ENCODE data around the gene SLC41A3. TPM values are rescaled to one million over a fixed set of nuclear protein-coding genes. Genes with fewer than 3 reads are reported as not detected.

The SLC41A3 gene
- polyA plus RNA-seq, 3 donors, result 2.8 to 18.2 (median 13.6) TPM

GRCh38 chr3:126109146-126109879, 25.4 kb upstream of the SLC41A3 start:
- peaks cover 0 to 6% (median 6%) of the 10 kb centered on the region in 3 donors for H3K27me3 Mint-ChIP-seq (ENCODE audit: low read depth in 3 of 3)
- TF ChIP-seq, protein P1, sequence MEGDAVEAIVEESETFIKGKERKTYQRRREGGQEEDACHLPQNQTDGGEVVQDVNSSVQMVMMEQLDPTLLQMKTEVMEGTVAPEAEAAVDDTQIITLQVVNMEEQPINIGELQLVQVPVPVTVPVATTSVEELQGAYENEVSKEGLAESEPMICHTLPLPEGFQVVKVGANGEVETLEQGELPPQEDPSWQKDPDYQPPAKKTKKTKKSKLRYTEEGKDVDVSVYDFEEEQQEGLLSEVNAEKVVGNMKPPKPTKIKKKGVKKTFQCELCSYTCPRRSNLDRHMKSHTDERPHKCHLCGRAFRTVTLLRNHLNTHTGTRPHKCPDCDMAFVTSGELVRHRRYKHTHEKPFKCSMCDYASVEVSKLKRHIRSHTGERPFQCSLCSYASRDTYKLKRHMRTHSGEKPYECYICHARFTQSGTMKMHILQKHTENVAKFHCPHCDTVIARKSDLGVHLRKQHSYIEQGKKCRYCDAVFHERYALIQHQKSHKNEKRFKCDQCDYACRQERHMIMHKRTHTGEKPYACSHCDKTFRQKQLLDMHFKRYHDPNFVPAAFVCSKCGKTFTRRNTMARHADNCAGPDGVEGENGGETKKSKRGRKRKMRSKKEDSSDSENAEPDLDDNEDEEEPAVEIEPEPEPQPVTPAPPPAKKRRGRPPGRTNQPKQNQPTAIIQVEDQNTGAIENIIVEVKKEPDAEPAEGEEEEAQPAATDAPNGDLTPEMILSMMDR (IDR thresholded peaks at IDR 0.05), result no peak

DNA sequence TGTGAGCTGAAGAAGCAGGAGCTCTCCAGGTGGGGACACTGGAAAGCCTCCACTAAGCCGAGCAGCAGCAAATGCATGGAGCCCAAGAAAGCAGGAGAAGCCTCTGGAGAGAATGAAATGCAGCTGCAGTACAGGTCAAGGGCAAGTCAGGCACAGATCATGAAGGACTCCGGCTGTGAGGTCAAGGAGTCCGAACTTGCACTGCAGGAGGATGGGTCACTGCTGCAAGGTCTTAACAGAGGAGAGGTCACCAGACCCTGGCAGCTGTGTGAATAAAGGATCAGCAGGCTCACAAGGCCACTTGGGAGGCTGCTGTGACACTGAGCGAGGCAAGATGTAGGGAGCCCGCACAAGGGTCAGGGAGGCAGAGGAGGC, 24.7 kb upstream of the SLC41A3 start:
- H3K27me3 ChIP-seq (ENCODE audit: control insufficient read depth in 2 of 2, insufficient read depth in 2 of 2, low read length in 2 of 2), result no peaks in the 10 kb centered on the region
- TF ChIP-seq, protein P1 (IDR thresholded peaks at IDR 0.05), result no peak
- H3K4me2 ChIP-seq (replicated peaks; ENCODE audit: extremely low read depth, low read length, poor library complexity, severe bottlenecking), result no peak overlapping the region
- H3K27ac ChIP-seq (ENCODE audit: low read depth in 1 of 2, low read length in 2 of 2), result no peak overlapping the region
- no peaks in the 10 kb centered on the region for H4K20me1 ChIP-seq (ENCODE audit: insufficient read depth, low read length)
- Mint-ChIP-seq H3K27me3 (ENCODE audit: low read depth in 3 of 3) (peaks cover 0 to 6% (median 6%) of the 10 kb centered on the region in 3 donors), H3K4me3 (no peak overlapping the region), H3K27ac (no peak overlapping the region), H3K4me1 (no peaks in the 10 kb centered on the region), H3K9me3 (no peaks in the 10 kb centered on the region), H3K36me3 (no peaks in the 10 kb centered on the region)
- no peaks in the 10 kb centered on the region for H3K79me2 ChIP-seq (ENCODE audit: insufficient read depth, low read length)
- H3K36me3 ChIP-seq (replicated peaks in 1 of 2; ENCODE audit: control insufficient read depth in 1 of 2, insufficient read depth in 2 of 2, low read length in 2 of 2), result no peaks in the 10 kb centered on the region
- intact Hi-C loops (cut with micrococcal nuclease), result no loop called here
- no peak overlapping the region for H3K9ac ChIP-seq (ENCODE audit: insufficient read depth, low read length, poor library complexity, severe bottlenecking)
- 95% methylated on average over 3 of the region's 5 CpGs for WGBS (ENCODE audit: insufficient coverage)
- H3K4me3 ChIP-seq (replicated peaks in 1 of 3; ENCODE audit: low read depth in 2 of 3, low read length in 3 of 3), result no peak overlapping the region
- H3K4me1 ChIP-seq (ENCODE audit: control insufficient read depth in 1 of 2, insufficient read depth in 2 of 2, low read length in 2 of 2), result no peaks in the 10 kb centered on the region
- no peak for DNase-seq
- no peak overlapping the region for H2AFZ ChIP-seq (ENCODE audit: insufficient read depth, low read depth, low read length, poor library complexity, severe bottlenecking)
- H3K9me3 ChIP-seq (replicated peaks in 1 of 2; ENCODE audit: control insufficient read depth in 1 of 2, insufficient read depth in 1 of 2, low read length in 2 of 2), result no peaks in the 10 kb centered on the region

More at GRCh38 chr3:126109146-126109879, 25.4 kb upstream of the SLC41A3 start:
- Mint-ChIP-seq H3K27ac (no peak overlapping the region), H3K4me1 (no peaks in the 10 kb centered on the region), H3K36me3 (no peaks in the 10 kb centered on the region), H3K4me3 (no peak overlapping the region), H3K9me3 (no peaks in the 10 kb centered on the region)
- H3K27me3 ChIP-seq (ENCODE audit: control insufficient read depth in 2 of 2, insufficient read depth in 2 of 2, low read length in 2 of 2), result no peaks in the 10 kb centered on the region
- no peak for DNase-seq
- no peaks in the 10 kb centered on the region for H3K36me3 ChIP-seq (replicated peaks in 1 of 2; ENCODE audit: control insufficient read depth in 1 of 2, insufficient read depth in 2 of 2, low read length in 2 of 2)
- H3K9ac ChIP-seq (ENCODE audit: insufficient read depth, low read length, poor library complexity, severe bottlenecking), result no peak overlapping the region
- intact Hi-C loops (cut with micrococcal nuclease), result no loop called here
- H4K20me1 ChIP-seq (ENCODE audit: insufficient read depth, low read length), result no peaks in the 10 kb centered on the region
- no peaks in the 10 kb centered on the region for H3K9me3 ChIP-seq (replicated peaks in 1 of 2; ENCODE audit: control insufficient read depth in 1 of 2, insufficient read depth in 1 of 2, low read length in 2 of 2)
- no peak overlapping the region for H3K27ac ChIP-seq (ENCODE audit: low read depth in 1 of 2, low read length in 2 of 2)
- no peaks in the 10 kb centered on the region for H3K4me1 ChIP-seq (ENCODE audit: control insufficient read depth in 1 of 2, insufficient read depth in 2 of 2, low read length in 2 of 2)
- H3K4me3 ChIP-seq (replicated peaks in 1 of 3; ENCODE audit: low read depth in 2 of 3, low read length in 3 of 3), result no peak overlapping the region
- H3K79me2 ChIP-seq (ENCODE audit: insufficient read depth, low read length), result no peaks in the 10 kb centered on the region
- 95% methylated on average over 11 of the region's 13 CpGs for WGBS (ENCODE audit: insufficient coverage)
- H3K4me2 ChIP-seq (replicated peaks; ENCODE audit: extremely low read depth, low read length, poor library complexity, severe bottlenecking), result no peak overlapping the region
- no peak overlapping the region for H2AFZ ChIP-seq (ENCODE audit: insufficient read depth, low read depth, low read length, poor library complexity, severe bottlenecking)
